IMR-90 (cell line): ENCODE data around the gene STXBP6. TPM values are rescaled to one million over a fixed set of nuclear protein-coding genes. Genes with fewer than 3 reads are reported as not detected.

Source experiments
- ATAC-seq: fragments of 200-7000 bp; cut with Tn5 transposase; 2 replicates; pipeline ENCODE4 v1.9.1; 2020; ENCODE audit warnings: low read depth, mild to moderate bottlenecking, moderate library complexity
- BruUV-seq: library from RNA; stranded (reverse); fragments of 400-500 nt; replicated peaks from 2 replicates; lab custom pipeline; 2021; lab: Mats Ljungman, UMichigan
- CTCF ChIA-PET: fragments of 300-600 bp; formaldehyde crosslinking; extraction: SDS; loops from one replicate; lab custom pipeline; 2021; ENCODE audit warnings: antibody characterized with exemption; lab: Yijun Ruan, JAX
- POLR2A ChIA-PET: fragments of 300-600 bp; sonication (Branson Sonifier 250); formaldehyde crosslinking; loops from one replicate; lab custom pipeline; 2022; ENCODE audit warnings: antibody characterized with exemption; ENCODE audit not compliant: unreplicated experiment; lab: Charles Lee
- DNase-seq: peaks from one replicate; pipeline ENCODE4 v3.0.0; 2013
- H2AFZ ChIP-seq: replicated peaks from 2 replicates; pipeline ENCODE3; 2013; ENCODE audit warnings: low read length, mild to moderate bottlenecking; ENCODE audit not compliant: poor library complexity
- H2AK5ac ChIP-seq: 2 replicates; pipeline ENCODE4 v1.6.1; 2013; ENCODE audit warnings: low read depth, low read length, inconsistent platforms
- H2AK9ac ChIP-seq: replicated peaks from 2 replicates; pipeline ENCODE3; 2013; ENCODE audit warnings: mild to moderate bottlenecking, low read depth, low read length, moderate library complexity; ENCODE audit not compliant: poor library complexity
- H2BK120ac ChIP-seq: 2 replicates; pipeline ENCODE4 v1.6.1; 2013; ENCODE audit warnings: low read depth, low read length, inconsistent platforms
- H2BK15ac ChIP-seq: 3 replicates; pipeline ENCODE4 v1.6.1; 2013; ENCODE audit warnings: low read depth, low read length, inconsistent platforms
- H2BK20ac ChIP-seq: 2 replicates; pipeline ENCODE4 v1.6.1; 2013; ENCODE audit warnings: low read depth, mild to moderate bottlenecking, inconsistent platforms, low read length, moderate library complexity
- H2BK5ac ChIP-seq: 2 replicates; pipeline ENCODE4 v1.6.1; 2013; ENCODE audit warnings: mild to moderate bottlenecking, low read depth, low read length, inconsistent platforms; ENCODE audit not compliant: poor library complexity, severe bottlenecking
- H3K14ac ChIP-seq: replicated peaks from 2 replicates; pipeline ENCODE4 v1.6.1; 2013; ENCODE audit warnings: low read depth, low read length, inconsistent platforms
- H3K18ac ChIP-seq: 2 replicates; pipeline ENCODE4 v1.6.1; 2013; ENCODE audit warnings: low read depth, low read length, control low read depth
- H3K23ac ChIP-seq: 2 replicates; pipeline ENCODE4 v1.6.1; 2013; ENCODE audit warnings: low read depth, low read length, inconsistent platforms
- H3K27ac ChIP-seq: 2 replicates; pipeline ENCODE4 v1.5.1; 2013; ENCODE audit warnings: mild to moderate bottlenecking, control low read depth, low read length; ENCODE audit not compliant: insufficient read depth
- H3K27me3 ChIP-seq: 2 replicates; pipeline ENCODE4 v1.6.1; 2013; ENCODE audit warnings: low read length; ENCODE audit not compliant: control insufficient read depth, insufficient read depth
- H3K36me3 ChIP-seq: 2 replicates; pipeline ENCODE4 v1.6.1; 2013; ENCODE audit warnings: low read length, mixed read lengths; ENCODE audit not compliant: control insufficient read depth, insufficient read depth
- H3K4ac ChIP-seq: 2 replicates; pipeline ENCODE4 v1.6.1; 2013; ENCODE audit warnings: low read depth, low read length, inconsistent platforms
- H3K4me1 ChIP-seq: 2 replicates; pipeline ENCODE4 v1.6.1; 2013; ENCODE audit warnings: low read length, mixed read lengths; ENCODE audit not compliant: control insufficient read depth, insufficient read depth
- H3K4me2 ChIP-seq: 2 replicates; pipeline ENCODE4 v1.6.1; 2013; ENCODE audit warnings: low read depth, mild to moderate bottlenecking, control low read depth, low read length, moderate library complexity
- H3K4me3 ChIP-seq: 2 replicates; pipeline ENCODE4 v1.5.1; 2013; ENCODE audit warnings: low read depth, mild to moderate bottlenecking, control low read depth, low read length, moderate library complexity; ENCODE audit not compliant: insufficient read depth
- H3K56ac ChIP-seq: 2 replicates; pipeline ENCODE4 v1.6.1; 2013; ENCODE audit warnings: low read length, inconsistent platforms; ENCODE audit not compliant: insufficient read depth; ENCODE audit errors: extremely low read depth
- H3K79me1 ChIP-seq, 2 experiments: 2 replicates each; pipeline ENCODE4 v1.6.1; 2013; ENCODE audit warnings: low read length in 2 of 2, inconsistent platforms in 1 of 2, low read depth in 1 of 2
- H3K9ac ChIP-seq: 2 replicates; pipeline ENCODE4 v1.6.1; 2013; ENCODE audit warnings: low read depth, low read length, control low read depth
- H3K9me1 ChIP-seq: 2 replicates; pipeline ENCODE4 v1.6.1; 2013; ENCODE audit warnings: low read length, inconsistent platforms; ENCODE audit not compliant: insufficient read depth
- H3K9me3 ChIP-seq: 2 replicates; pipeline ENCODE4 v1.6.1; 2013; ENCODE audit warnings: low read length; ENCODE audit not compliant: control insufficient read depth, insufficient read depth
- H4K20me1 ChIP-seq: 2 replicates; pipeline ENCODE4 v1.6.1; 2013; ENCODE audit warnings: low read length, inconsistent platforms; ENCODE audit not compliant: insufficient read depth
- H4K5ac ChIP-seq: 2 replicates; pipeline ENCODE4 v1.6.1; 2013; ENCODE audit warnings: mild to moderate bottlenecking, low read depth, low read length, control low read depth
- H4K8ac ChIP-seq, 2 experiments: 2 replicates each; pipeline ENCODE4 v1.6.1; 2013; ENCODE audit warnings: low read depth in 2 of 2, low read length in 2 of 2, control low read depth in 1 of 2, inconsistent platforms in 1 of 2
- H4K91ac ChIP-seq: 2 replicates; pipeline ENCODE4 v1.6.1; 2013; ENCODE audit warnings: low read depth, low read length, inconsistent platforms; ENCODE audit not compliant: insufficient read depth
- CHD1 ChIP-seq: IDR thresholded peaks from 2 replicates; pipeline ENCODE4 v1.6.1; 2012; ENCODE audit warnings: low read depth, low read length, improper control_type of control experiment
- MAFK ChIP-seq: IDR thresholded peaks from 2 replicates; pipeline ENCODE4 v1.6.1; 2012; ENCODE audit warnings: low read depth, low read length, improper control_type of control experiment
- MXI1 ChIP-seq: IDR thresholded peaks from 2 replicates; pipeline ENCODE4 v1.6.1; 2012; ENCODE audit warnings: low read depth, mild to moderate bottlenecking, low read length, moderate library complexity, borderline replicate concordance
- RCOR1 ChIP-seq: IDR thresholded peaks from 2 replicates; pipeline ENCODE4 v1.6.1; 2012; ENCODE audit warnings: mild to moderate bottlenecking, low read length, improper control_type of control experiment; ENCODE audit not compliant: insufficient replicate concordance
- SMC3 ChIP-seq: fragments of 150-350 bp; IDR thresholded peaks from 2 replicates; pipeline ENCODE4 v1.6.1; 2016; ENCODE audit warnings: low read depth, mild to moderate bottlenecking, antibody characterized with exemption, low read length, moderate library complexity
- WGBS, 2 experiments: methylation state at CpG; one replicate each; pipeline versions ENCODE4 v1.1.5 to v1.1.7; 2013; ENCODE audit warnings: missing lambda C conversion rate in 2 of 2; ENCODE audit not compliant: insufficient read length in 1 of 2; ENCODE audit errors: extremely low coverage in 2 of 2; 5-methylcytosine and 5-hydroxymethylcytosine counted together
- dilution Hi-C: fragments of 300-500 bp; cut with HindIII; formaldehyde crosslinking; loops from one replicate; pipeline ENCODE4 v1.14.3; 2018; ENCODE audit warnings: low sequenced_read_pairs; ENCODE audit not compliant: unreplicated experiment
- in situ Hi-C: fragments of 300-500 bp; cut with MboI; formaldehyde crosslinking; loops from 3 replicates; pipeline ENCODE4 v1.14.3; 2019; ENCODE audit warnings: low sequenced_read_pairs, inconsistent platforms, mixed read lengths
- intact Hi-C: fragments of 100-400 bp; cut with micrococcal nuclease; formaldehyde crosslinking; loops from 2 replicates; pipeline ENCODE4 v1.10.0; 2022
- polyA plus RNA-seq, 3 experiments: library from polyadenylated mRNA; depleted of rRNA; stranded (reverse); fragments of >200 nt; gene quantifications; 2 replicates each; pipeline ENCODE4 v1.2.3, GENCODE V29; 2012; ENCODE audit warnings: low replicate concordance in 1 of 3
- total RNA-seq: library from RNA; depleted of rRNA; stranded (reverse); fragments of >200 nt; gene quantifications from 2 replicates; pipeline ENCODE4 v1.2.3, GENCODE V29; 2012
- TF ChIP-seq, protein P1 (sequence below): fragments of 150-350 bp; IDR thresholded peaks from 2 replicates; pipeline ENCODE4 v1.6.1; 2017; ENCODE audit warnings: mild to moderate bottlenecking, antibody characterized with exemption, low read length, low read depth
- TF ChIP-seq, protein P2 (sequence below): conservative IDR thresholded peaks from 2 replicates; pipeline ENCODE4 v1.5.1; 2012; ENCODE audit warnings: mild to moderate bottlenecking, low read depth, low read length, improper control_type of control experiment

The STXBP6 gene
- total and polyA plus RNA-seq, 2 of the 4 experiments (the other 2 are of a cell fraction): 14.2 to 14.3 TPM

- Histone ChIP-seq H3K27ac (no peak overlapping the region), H2BK120ac (no peak overlapping the region), H2BK20ac (no peak overlapping the region), H3K36me3 (no peaks in the 10 kb centered on the region), H2BK15ac (no peak overlapping the region), H3K18ac (no peak overlapping the region), H2AK5ac (no peak overlapping the region), H2AK9ac (no peak overlapping the region), H3K4me2 (no peak overlapping the region), H3K9me3 (no peaks in the 10 kb centered on the region), H2AFZ (no peak overlapping the region), H4K8ac (no peak overlapping the region), H3K14ac (no peak overlapping the region), H4K91ac (no peak overlapping the region), H3K4me3 (no peak overlapping the region), H4K5ac (no peak overlapping the region), H3K56ac (no peak overlapping the region), H3K27me3 (no peaks in the 10 kb centered on the region), H3K23ac (no peak overlapping the region), H3K4me1 (no peaks in the 10 kb centered on the region), H3K79me1 (0 out of 4 replicates have a peak, but pooled peaks cover 0 to 3% of the 10 kb centered on the region in 2 experiments), H2BK5ac (no peak overlapping the region), H3K9me1 (no peaks in the 10 kb centered on the region), H4K20me1 (no peaks in the 10 kb centered on the region), H3K4ac (no peak overlapping the region), H3K9ac (no peak overlapping the region)
- TF ChIP-seq SMC3 (no peak), MAFK (no peak), RCOR1 (no peak), CHD1 (no peak), MXI1 (no peak)
- TF ChIP-seq, protein P1, sequence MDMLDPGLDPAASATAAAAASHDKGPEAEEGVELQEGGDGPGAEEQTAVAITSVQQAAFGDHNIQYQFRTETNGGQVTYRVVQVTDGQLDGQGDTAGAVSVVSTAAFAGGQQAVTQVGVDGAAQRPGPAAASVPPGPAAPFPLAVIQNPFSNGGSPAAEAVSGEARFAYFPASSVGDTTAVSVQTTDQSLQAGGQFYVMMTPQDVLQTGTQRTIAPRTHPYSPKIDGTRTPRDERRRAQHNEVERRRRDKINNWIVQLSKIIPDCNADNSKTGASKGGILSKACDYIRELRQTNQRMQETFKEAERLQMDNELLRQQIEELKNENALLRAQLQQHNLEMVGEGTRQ: no peak
- TF ChIP-seq, protein P2, sequence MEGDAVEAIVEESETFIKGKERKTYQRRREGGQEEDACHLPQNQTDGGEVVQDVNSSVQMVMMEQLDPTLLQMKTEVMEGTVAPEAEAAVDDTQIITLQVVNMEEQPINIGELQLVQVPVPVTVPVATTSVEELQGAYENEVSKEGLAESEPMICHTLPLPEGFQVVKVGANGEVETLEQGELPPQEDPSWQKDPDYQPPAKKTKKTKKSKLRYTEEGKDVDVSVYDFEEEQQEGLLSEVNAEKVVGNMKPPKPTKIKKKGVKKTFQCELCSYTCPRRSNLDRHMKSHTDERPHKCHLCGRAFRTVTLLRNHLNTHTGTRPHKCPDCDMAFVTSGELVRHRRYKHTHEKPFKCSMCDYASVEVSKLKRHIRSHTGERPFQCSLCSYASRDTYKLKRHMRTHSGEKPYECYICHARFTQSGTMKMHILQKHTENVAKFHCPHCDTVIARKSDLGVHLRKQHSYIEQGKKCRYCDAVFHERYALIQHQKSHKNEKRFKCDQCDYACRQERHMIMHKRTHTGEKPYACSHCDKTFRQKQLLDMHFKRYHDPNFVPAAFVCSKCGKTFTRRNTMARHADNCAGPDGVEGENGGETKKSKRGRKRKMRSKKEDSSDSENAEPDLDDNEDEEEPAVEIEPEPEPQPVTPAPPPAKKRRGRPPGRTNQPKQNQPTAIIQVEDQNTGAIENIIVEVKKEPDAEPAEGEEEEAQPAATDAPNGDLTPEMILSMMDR: no peak
- WGBS, 2 experiments: no CpG with 5 or more reads among the region's 3 CpGs
- dilution Hi-C loops: no loop called here
- in situ Hi-C loops: no loop called here
- ChIA-PET POLR2A (no interaction called here), CTCF (no interaction called here)
- no TSS peak for BruUV-seq
- intact Hi-C loops: no loop called here
- DNase-seq (no peak), ATAC-seq (no peak)
Observed at GRCh38 chr14:24972844-24973243, 77.1 kb downstream of the STXBP6 start.
